HCT116 (cell line): ENCODE results near the gene MBLAC1. TPM values are rescaled to one million over a fixed set of nuclear protein-coding genes. Genes with fewer than 3 reads are reported as not detected.

Experiments
- ATAC-seq: fragments of 200-7000 bp; cut with Tn5 transposase; 2 replicates; pipeline ENCODE4 v1.9.1; 2020; ENCODE audit warnings: mild to moderate bottlenecking, moderate library complexity
- BruUV-seq: library from RNA; stranded (reverse); fragments of 400-500 nt; replicated peaks from 2 replicates; lab custom pipeline; 2021; lab: Mats Ljungman, UMichigan
- CTCF ChIA-PET: fragments of 300-600 bp; sonication (Branson Sonifier 250); formaldehyde crosslinking; loops from one replicate; lab custom pipeline; 2021; ENCODE audit warnings: antibody characterized with exemption; lab: Charles Lee
- POLR2A ChIA-PET: fragments of 300-600, 350-600 bp; sonication (Branson Sonifier 250); formaldehyde crosslinking; loops from one replicate; lab custom pipeline; 2021; ENCODE audit warnings: antibody characterized with exemption; lab: Charles Lee
- RAD21 ChIA-PET, 2 experiments: fragments of 300-600 bp; sonication (Branson Sonifier 250); formaldehyde crosslinking; loops; one replicate each; lab custom pipeline; 2023; ENCODE audit warnings: low total read pairs in 2 of 2; ENCODE audit not compliant: uncharacterized antibody in 2 of 2, unreplicated experiment in 2 of 2, low non-redundant PET in 1 of 2; lab: Charles Lee
- DNase-seq: peaks from one replicate; pipeline ENCODE4 v3.0.0-alpha.2; 2010; ENCODE audit warnings: low read depth, low spot score
- H2AFZ ChIP-seq: fragments of 200-600 bp; shearing (Covaris generic), sonication (generic); 2 replicates; pipeline ENCODE4 v1.6.1; 2017; ENCODE audit warnings: low read depth, mixed run types, mixed read lengths, antibody characterized with exemption, low read length; ENCODE audit not compliant: poor library complexity, severe bottlenecking
- H3K27ac ChIP-seq: 2 replicates; pipeline ENCODE4 v1.5.1; 2012; ENCODE audit warnings: low read depth, low read length
- H3K27me3 ChIP-seq: fragments of 200-600 bp; sonication (generic); 2 replicates; pipeline ENCODE4 v1.6.1; 2016; ENCODE audit warnings: mixed run types, low read length, mixed read lengths; ENCODE audit not compliant: insufficient read depth
- H3K36me3 ChIP-seq, 2 experiments: fragments of 200-500 bp in 1 of 2; fragments of 200-600 bp in 1 of 2; sonication (Bioruptor generic) in 1 of 2; sonication (generic) in 1 of 2; 2 replicates each; pipeline versions ENCODE4 v1.5.1 to v1.6.1; 2014 to 2016; ENCODE audit warnings: low read length in 2 of 2, inconsistent platforms in 1 of 2, mixed read lengths in 1 of 2, mixed run types in 1 of 2; ENCODE audit not compliant: insufficient read depth in 2 of 2, control insufficient read depth in 1 of 2
- H3K4me1 ChIP-seq, 2 experiments: fragments of 200-600 bp in 1 of 2; sonication (generic) in 1 of 2; 2 replicates each; pipeline versions ENCODE4 v1.5.1 to v1.6.1; 2012 to 2017; ENCODE audit warnings: low read length in 2 of 2, inconsistent platforms in 1 of 2, mild to moderate bottlenecking in 1 of 2, mixed read lengths in 1 of 2, mixed run types in 1 of 2, moderate library complexity in 1 of 2; ENCODE audit not compliant: insufficient read depth in 2 of 2, control insufficient read depth in 1 of 2
- H3K4me2 ChIP-seq: fragments of 200-600 bp; sonication (generic); 2 replicates; pipeline ENCODE4 v1.6.1; 2017; ENCODE audit warnings: mixed run types, low read length, mixed read lengths
- H3K4me3 ChIP-seq, 2 experiments: fragments of 200-600 bp in 1 of 2; sonication (generic) in 1 of 2; replicated peaks in 1 of 2; 2 replicates each; pipeline ENCODE4 v1.5.1; 2011 to 2016; ENCODE audit warnings: low read length in 2 of 2, control low read depth in 1 of 2, low read depth in 1 of 2, mild to moderate bottlenecking in 1 of 2, mixed read lengths in 1 of 2, mixed run types in 1 of 2
- H3K79me2 ChIP-seq: fragments of 200-600 bp; sonication (generic); 2 replicates; pipeline ENCODE4 v1.6.1; 2017; ENCODE audit warnings: mild to moderate bottlenecking, mixed run types, low read length, moderate library complexity, mixed read lengths; ENCODE audit not compliant: insufficient read depth
- H3K9ac ChIP-seq: fragments of 200-600 bp; sonication (generic); 2 replicates; pipeline ENCODE4 v1.6.1; 2016; ENCODE audit warnings: low read length, mixed read lengths
- H3K9me2 ChIP-seq: fragments of 200-600 bp; sonication (generic), shearing (Covaris generic); 2 replicates; pipeline ENCODE4 v1.6.1; 2017; ENCODE audit warnings: mixed run types, mild to moderate bottlenecking, moderate library complexity; ENCODE audit not compliant: insufficient read depth
- H3K9me3 ChIP-seq, 2 experiments: fragments of 200-500 bp in 1 of 2; fragments of 200-600 bp in 1 of 2; sonication (Bioruptor generic) in 1 of 2; sonication (generic) in 1 of 2; 2 replicates each; pipeline ENCODE4 v1.6.1; 2014 to 2017; ENCODE audit warnings: low read length in 2 of 2, mixed read lengths in 2 of 2, inconsistent platforms in 1 of 2, low read depth in 1 of 2, mild to moderate bottlenecking in 1 of 2, mixed run types in 1 of 2, moderate library complexity in 1 of 2; ENCODE audit not compliant: control insufficient read depth in 1 of 2, insufficient read depth in 1 of 2
- H4K20me1 ChIP-seq: fragments of 200-600 bp; sonication (generic), shearing (Covaris generic); 2 replicates; pipeline ENCODE4 v1.6.1; 2017; ENCODE audit warnings: mixed run types, mild to moderate bottlenecking, moderate library complexity; ENCODE audit not compliant: insufficient read depth
- ATF3 ChIP-seq: IDR thresholded peaks from 2 replicates; pipeline ENCODE4 v1.6.1; 2012
- CBX3 ChIP-seq: IDR thresholded peaks from 2 replicates; pipeline ENCODE4 v1.6.1; 2012; ENCODE audit warnings: low read depth
- CEBPB ChIP-seq: IDR thresholded peaks from 2 replicates; pipeline ENCODE4 v1.6.1; 2012; ENCODE audit warnings: low read depth
- FOSL1 ChIP-seq: IDR thresholded peaks from 2 replicates; pipeline ENCODE4 v1.6.1; 2012; ENCODE audit warnings: low read depth
- MAX ChIP-seq: IDR thresholded peaks from 2 replicates; pipeline ENCODE4 v1.6.1; 2012
- POLR2AphosphoS5 ChIP-seq: IDR thresholded peaks from 2 replicates; pipeline ENCODE4 v1.6.1; 2011; ENCODE audit warnings: mild to moderate bottlenecking, low read depth, low read length, moderate library complexity
- RAD21 ChIP-seq: IDR thresholded peaks from 2 replicates; pipeline ENCODE4 v1.6.1; 2012; ENCODE audit warnings: low read depth, mild to moderate bottlenecking
- SIN3A ChIP-seq: IDR thresholded peaks from 2 replicates; pipeline ENCODE4 v1.6.1; 2012; ENCODE audit warnings: low read depth
- ZBTB33 ChIP-seq: IDR thresholded peaks from 2 replicates; pipeline ENCODE4 v1.6.1; 2011; ENCODE audit warnings: mild to moderate bottlenecking, low read length, moderate library complexity; ENCODE audit not compliant: insufficient replicate concordance; ENCODE audit errors: extremely low read depth
- intact Hi-C: fragments of 100-400 bp; cut with micrococcal nuclease; formaldehyde crosslinking; loops from 2 replicates; pipeline ENCODE4 v1.10.0; 2022
- total RNA-seq: library from RNA; stranded (reverse); gene quantifications from one replicate; pipeline ENCODE4 v1.2.1, GENCODE V29; 2021; ENCODE audit not compliant: unreplicated experiment

The MBLAC1 gene
- total RNA-seq, 1 experiment from 2014 or later: 2.0 TPM

- ATAC-seq (no peak), DNase-seq (no peak)
- Histone ChIP-seq H3K4me2 (no peak overlapping the region), H4K20me1 (peaks cover 15% of the 10 kb centered on the region), H3K36me3 (peaks cover 55 to 76% of the 10 kb centered on the region in 2 experiments), H3K79me2 (peaks cover 67% of the 10 kb centered on the region), H3K4me1 (peaks cover 0 to 19% of the 10 kb centered on the region in 2 experiments; a peak in 3 of 4 replicates), H3K27ac (no peak overlapping the region), H3K27me3 (no peaks in the 10 kb centered on the region), H3K9me2 (no peaks in the 10 kb centered on the region), H2AFZ (no peak overlapping the region), H3K4me3 (no peak overlapping the region), H3K9ac (no peak overlapping the region), H3K9me3 (no peaks in the 10 kb centered on the region)
- RAD21 ChIA-PET: no interaction called here
- no peak for TF ChIP-seq ZBTB33
- TF ChIP-seq ATF3: no peak
- no peak for TF ChIP-seq RAD21
- POLR2A ChIA-PET: no interaction called here
- intact Hi-C loops: no loop called here
- CTCF ChIA-PET: no interaction called here
- no TSS peak for BruUV-seq
Observed at GRCh38 chr7:100093498-100093897, 33.3 kb upstream of the MBLAC1 start.

DNA sequence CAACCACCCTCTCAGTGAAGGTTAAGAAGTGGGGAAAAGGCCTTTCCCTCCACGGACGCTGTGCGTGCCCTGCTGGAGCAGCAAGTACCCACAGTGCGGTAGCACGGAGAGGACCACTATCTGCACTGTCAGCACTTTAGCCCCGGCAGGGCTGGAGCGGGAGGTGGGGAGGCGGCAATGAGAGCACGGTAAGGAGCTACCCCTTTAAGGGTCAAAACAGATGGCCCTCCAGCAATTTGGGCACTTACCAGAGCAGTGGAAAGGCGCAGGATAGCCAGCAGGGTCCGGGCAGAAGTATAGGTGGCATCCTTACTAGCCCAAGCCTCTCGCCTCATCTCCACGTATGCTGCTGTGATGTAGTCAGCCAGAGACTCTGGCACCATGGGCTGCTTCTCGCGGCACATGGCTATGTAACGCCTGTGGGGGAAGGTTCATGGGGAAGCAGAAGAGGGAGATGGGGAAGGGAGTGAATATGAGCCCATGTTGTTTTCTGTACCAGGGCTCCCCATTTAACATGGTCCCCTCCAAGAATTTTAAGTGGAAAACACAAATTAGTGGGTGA is 32.8 kb upstream of the MBLAC1 start:
- peak; percentile 12; the same call in 1 of the 2 replicates for TF ChIP-seq POLR2AphosphoS5
- TF ChIP-seq CEBPB: no peak
- TF ChIP-seq FOSL1: no peak
- no peak for TF ChIP-seq SIN3A
- TF ChIP-seq MAX: no peak
- no peak for TF ChIP-seq CBX3
- H3K9ac ChIP-seq: no peak overlapping the region
- no TSS peak for BruUV-seq
- H2AFZ ChIP-seq: no peak overlapping the region
- ATAC-seq (no peak), DNase-seq (no peak)
- no peaks in the 10 kb centered on the region for H3K9me3 ChIP-seq
- intact Hi-C loops: no loop called here
- no peak overlapping the region for H3K4me3 ChIP-seq
- H3K36me3 ChIP-seq: peaks cover 60 to 81% of the 10 kb centered on the region in 2 experiments
- H3K4me2 ChIP-seq: no peak overlapping the region
- H3K9me2 ChIP-seq: no peaks in the 10 kb centered on the region
- ChIA-PET POLR2A (no interaction called here), CTCF (no interaction called here), RAD21 (no interaction called here)
- H3K4me1 ChIP-seq: peaks cover 0 to 16% of the 10 kb centered on the region in 2 experiments; a peak in 2 of 4 replicates
- H3K79me2 ChIP-seq: peaks cover 70% of the 10 kb centered on the region
- no peaks in the 10 kb centered on the region for H3K27me3 ChIP-seq
- no peak overlapping the region for H3K27ac ChIP-seq
- peaks cover 15% of the 10 kb centered on the region for H4K20me1 ChIP-seq
